HG02763 (cell line): ENCODE data around the gene RABEPK.
"Not testable (repeated sequence)": the region's sequence is repeated elsewhere in the genome, so short reads cannot be mapped to it uniquely, and the experiment has no call there.

Experiments used
- ATAC-seq: cut with Tn5 transposase; IDR thresholded peaks from one replicate; pipeline ENCODE4 v1.9.1; 2021; ENCODE audit warnings: mild to moderate bottlenecking, moderate library complexity; ENCODE audit not compliant: unreplicated experiment

Gene RABEPK

GRCh38 chr9:125200216-125201047, at the start of gene RABEPK:
Gene RABEPK, plus strand, starts transcription at chr9:125200542. Its CDS starts 2,472 bp downstream, at chr9:125203014.
- ATAC-seq = peak; percentile 95

GRCh38 chr9:125151730-125152129, 48.6 kb upstream of the RABEPK start:
- no peak for ATAC-seq

GRCh38 chr9:125153712-125154367, 46.5 kb upstream of the RABEPK start:
- ATAC-seq = no peak

GRCh38 chr9:125156551-125156950, 43.8 kb upstream of the RABEPK start:
- ATAC-seq = no peak

- no peak for ATAC-seq
These were observed 39.6 kb upstream of the RABEPK start for GRCh38 chr9:125160750-125161149.

- no peak for ATAC-seq
These were observed 38.9 kb upstream of the RABEPK start for GRCh38 chr9:125161284-125161918.

- not testable (repeated sequence) for ATAC-seq
These were observed 37.5 kb upstream of the RABEPK start for GRCh38 chr9:125162891-125163290.

GRCh38 chr9:125166762-125167161, 33.6 kb upstream of the RABEPK start:
- ATAC-seq = no peak

- no peak for ATAC-seq
These were observed 30.4 kb upstream of the RABEPK start for GRCh38 chr9:125169895-125170294.

GRCh38 chr9:125172031-125172755, 28.1 kb upstream of the RABEPK start:
- ATAC-seq = no peak

- ATAC-seq = no peak
These were observed 23.7 kb upstream of the RABEPK start for GRCh38 chr9:125176636-125177035.

- no peak for ATAC-seq
These were observed 22.5 kb upstream of the RABEPK start for GRCh38 chr9:125177888-125178287.

- ATAC-seq = not testable (repeated sequence)
These were observed 20.6 kb upstream of the RABEPK start for GRCh38 chr9:125179776-125180175.

- no peak for ATAC-seq
These were observed 19.5 kb upstream of the RABEPK start for GRCh38 chr9:125180876-125181275.

- not testable (repeated sequence) for ATAC-seq
These were observed 18.6 kb upstream of the RABEPK start for GRCh38 chr9:125181756-125182155.

- ATAC-seq = no peak
These were observed 17.3 kb upstream of the RABEPK start for GRCh38 chr9:125183054-125183453.

GRCh38 chr9:125183561-125183960, 16.8 kb upstream of the RABEPK start:
- no peak for ATAC-seq

GRCh38 chr9:125189011-125189360, 11.4 kb upstream of the RABEPK start:
- ATAC-seq = peak; percentile 14

- peak; percentile 96 for ATAC-seq
These were observed 10.7 kb upstream of the RABEPK start, which contains the start of gene PPP6C for GRCh38 chr9:125189361-125190289. Gene PPP6C, minus strand, starts transcription at chr9:125189803. Its CDS starts 85 bp downstream, at chr9:125189718.

- no peak for ATAC-seq
These were observed 10.0 kb upstream of the RABEPK start for GRCh38 chr9:125190361-125190801.
